ENCODE results near the gene MICAL3.

The MICAL3 gene

DNA sequence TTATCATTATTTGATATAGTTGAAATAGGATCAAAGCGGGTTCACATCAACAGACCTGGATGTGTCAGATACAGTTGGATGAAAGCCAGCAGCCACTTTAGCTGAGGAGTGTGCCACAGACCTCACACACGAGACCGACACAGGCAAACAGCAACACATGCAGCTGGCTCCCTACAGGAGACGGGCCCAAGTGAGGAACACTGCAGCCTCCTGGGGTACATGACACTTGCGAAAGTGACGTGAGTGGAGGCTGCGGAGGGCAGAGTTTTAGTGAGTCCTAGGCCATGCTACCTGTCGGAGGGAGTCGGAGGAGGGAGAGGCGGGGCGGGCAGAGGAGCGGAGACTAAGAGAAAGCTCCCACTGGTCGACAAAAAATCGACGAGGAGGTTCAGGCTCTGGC, 149.2 kb downstream of the MICAL3 start:
- TF ChIP-seq, protein P1, sequence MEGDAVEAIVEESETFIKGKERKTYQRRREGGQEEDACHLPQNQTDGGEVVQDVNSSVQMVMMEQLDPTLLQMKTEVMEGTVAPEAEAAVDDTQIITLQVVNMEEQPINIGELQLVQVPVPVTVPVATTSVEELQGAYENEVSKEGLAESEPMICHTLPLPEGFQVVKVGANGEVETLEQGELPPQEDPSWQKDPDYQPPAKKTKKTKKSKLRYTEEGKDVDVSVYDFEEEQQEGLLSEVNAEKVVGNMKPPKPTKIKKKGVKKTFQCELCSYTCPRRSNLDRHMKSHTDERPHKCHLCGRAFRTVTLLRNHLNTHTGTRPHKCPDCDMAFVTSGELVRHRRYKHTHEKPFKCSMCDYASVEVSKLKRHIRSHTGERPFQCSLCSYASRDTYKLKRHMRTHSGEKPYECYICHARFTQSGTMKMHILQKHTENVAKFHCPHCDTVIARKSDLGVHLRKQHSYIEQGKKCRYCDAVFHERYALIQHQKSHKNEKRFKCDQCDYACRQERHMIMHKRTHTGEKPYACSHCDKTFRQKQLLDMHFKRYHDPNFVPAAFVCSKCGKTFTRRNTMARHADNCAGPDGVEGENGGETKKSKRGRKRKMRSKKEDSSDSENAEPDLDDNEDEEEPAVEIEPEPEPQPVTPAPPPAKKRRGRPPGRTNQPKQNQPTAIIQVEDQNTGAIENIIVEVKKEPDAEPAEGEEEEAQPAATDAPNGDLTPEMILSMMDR (IDR thresholded peaks at IDR 0.05; ENCODE audit: low read depth, low read length, missing control alignments): no peak
- H3K4me3 ChIP-seq (replicated peaks; ENCODE audit: low read depth, low read length): no peak overlapping the region
- DNase-seq (ENCODE audit: extremely low read depth, low read depth): no peak

DNA sequence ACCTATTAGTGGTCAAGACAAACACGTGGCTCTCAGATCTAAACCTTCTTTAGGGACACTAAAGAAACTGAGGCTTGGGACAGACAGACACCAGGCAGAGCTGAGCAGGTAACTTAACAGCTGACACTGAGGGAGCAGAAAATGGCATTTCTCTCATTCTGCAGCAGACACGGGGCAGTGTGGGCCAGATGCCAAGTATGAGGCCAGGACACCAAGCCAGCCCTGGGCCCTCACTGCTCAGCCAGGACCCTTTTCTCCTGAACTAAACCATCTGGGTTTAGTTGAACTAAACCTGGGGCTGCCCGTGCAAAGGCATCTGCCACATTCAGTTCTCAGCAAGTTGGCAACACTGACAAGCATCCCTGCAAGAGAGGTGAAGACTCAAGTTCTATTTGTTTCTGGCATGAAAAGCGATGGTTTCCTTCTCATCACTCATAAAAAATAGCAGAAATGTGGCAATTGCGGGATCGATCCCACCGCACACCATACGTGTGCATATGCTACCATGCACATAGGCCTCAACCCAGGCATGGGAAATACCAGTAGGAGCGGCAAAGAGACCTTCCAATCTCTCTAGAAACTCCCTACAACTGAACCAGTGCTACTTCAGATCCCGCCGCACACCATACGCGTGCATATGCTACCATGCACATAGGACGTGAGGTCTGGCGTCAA, 150.0 kb downstream of the MICAL3 start:
- DNase-seq (ENCODE audit: extremely low read depth, low read depth): no peak
- no peak overlapping the region for H3K4me3 ChIP-seq (replicated peaks; ENCODE audit: low read depth, low read length)
- TF ChIP-seq, protein P1 (IDR thresholded peaks at IDR 0.05; ENCODE audit: low read depth, low read length, missing control alignments): no peak

DNA sequence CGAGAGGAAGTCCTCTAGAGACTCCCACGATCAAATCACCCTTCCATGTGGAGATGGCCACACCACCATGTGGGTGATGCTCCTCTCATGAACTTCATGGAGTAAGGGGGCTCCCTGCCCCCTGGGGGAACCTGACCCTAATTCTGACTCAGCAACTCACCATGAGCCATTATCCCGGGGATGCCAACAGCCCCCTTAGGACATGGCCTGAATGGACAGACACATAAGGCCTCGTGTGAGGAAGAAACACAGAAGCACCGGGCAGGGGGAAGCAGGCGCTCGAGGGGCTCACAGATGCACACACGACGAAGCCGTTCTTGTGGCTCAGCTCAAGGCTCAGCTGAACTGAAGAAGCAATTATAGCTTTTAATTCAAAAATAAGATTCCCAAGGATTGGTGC, 150.6 kb downstream of the MICAL3 start:
- H3K4me3 ChIP-seq (replicated peaks; ENCODE audit: low read depth, low read length): no peak overlapping the region
- TF ChIP-seq, protein P1 (IDR thresholded peaks at IDR 0.05; ENCODE audit: low read depth, low read length, missing control alignments): no peak
- DNase-seq (ENCODE audit: extremely low read depth, low read depth): no peak

DNA sequence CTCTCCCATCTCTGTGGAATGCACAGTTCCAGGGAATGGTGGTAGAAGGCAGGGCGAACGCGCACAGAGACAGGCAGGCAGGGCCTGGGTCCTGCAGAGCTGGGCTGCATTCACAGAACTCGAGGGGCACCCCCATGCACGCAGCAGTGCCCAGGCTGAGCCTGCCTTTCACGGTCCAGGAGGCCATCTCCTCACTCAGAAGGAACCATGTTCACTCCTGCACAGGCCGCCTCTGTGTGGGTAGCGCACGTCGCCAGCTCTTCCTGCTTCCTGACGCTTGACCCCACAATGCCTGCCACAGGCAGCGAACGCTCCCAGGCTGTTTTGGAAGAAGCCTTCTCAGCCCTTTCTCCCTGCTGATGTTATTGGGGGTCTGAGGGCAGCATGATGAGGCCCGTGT, 151.2 kb downstream of the MICAL3 start:
- TF ChIP-seq, protein P1 (IDR thresholded peaks at IDR 0.05; ENCODE audit: low read depth, low read length, missing control alignments): no peak
- no peak for DNase-seq (ENCODE audit: extremely low read depth, low read depth)
- H3K4me3 ChIP-seq (replicated peaks; ENCODE audit: low read depth, low read length): no peak overlapping the region

DNA sequence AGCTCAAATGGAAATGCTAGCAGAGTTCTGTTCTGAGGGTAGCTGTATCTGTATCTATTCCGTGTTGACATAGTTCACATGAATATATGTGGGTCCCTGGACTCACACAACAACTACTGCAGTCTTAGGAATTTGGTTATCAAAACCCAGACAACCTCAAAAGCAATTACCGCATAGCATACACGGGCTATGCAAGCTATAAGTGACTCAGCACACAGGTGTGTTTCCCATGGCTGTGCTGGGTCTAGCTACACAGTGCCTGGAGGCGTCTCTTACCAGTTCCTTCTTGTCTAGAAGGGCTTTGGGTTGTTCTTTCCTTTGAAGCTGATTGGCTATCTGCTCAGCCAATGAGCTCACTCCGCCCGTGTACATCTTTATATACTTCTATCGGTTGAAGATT, 151.9 kb downstream of the MICAL3 start:
- TF ChIP-seq, protein P1 (IDR thresholded peaks at IDR 0.05; ENCODE audit: low read depth, low read length, missing control alignments): no peak
- no peak for DNase-seq (ENCODE audit: extremely low read depth, low read depth)
- no peak overlapping the region for H3K4me3 ChIP-seq (replicated peaks; ENCODE audit: low read depth, low read length)

DNA sequence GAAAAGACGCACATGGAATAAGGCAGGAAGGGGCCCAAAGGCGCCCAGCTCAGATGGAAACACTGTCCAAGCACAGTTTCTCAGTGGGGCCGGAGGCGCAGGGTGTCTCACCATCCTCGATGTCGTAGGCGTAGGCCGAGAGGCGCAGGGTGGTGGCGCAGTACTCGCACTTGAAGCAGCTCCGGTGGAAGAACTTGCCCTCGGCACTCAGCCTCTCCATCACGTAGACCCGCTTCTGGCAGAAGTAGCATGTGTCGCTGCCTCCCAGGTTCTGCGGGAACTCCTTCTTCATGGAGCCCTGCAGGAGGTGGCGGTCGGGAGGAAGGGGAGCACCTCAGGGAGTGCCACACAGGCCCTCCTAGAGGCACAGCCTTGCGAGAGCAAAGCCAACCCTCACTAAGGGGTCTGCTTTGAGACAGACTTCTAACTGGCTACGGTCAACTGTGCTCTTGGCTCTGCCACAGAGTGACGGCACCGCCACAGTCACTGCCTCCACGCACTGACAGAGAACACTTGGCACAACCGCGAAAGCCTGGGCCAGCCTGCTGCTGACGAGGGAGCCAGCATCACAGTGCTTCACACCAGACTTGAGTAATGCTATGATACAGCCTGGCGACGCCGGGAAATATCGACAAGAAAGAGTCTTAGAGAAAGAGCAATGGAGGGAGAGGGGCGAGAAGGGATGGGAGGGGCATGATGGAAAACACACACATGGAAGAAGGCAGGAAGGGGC, 152.5 kb downstream of the MICAL3 start:
- TF ChIP-seq, protein P1 (IDR thresholded peaks at IDR 0.05; ENCODE audit: low read depth, low read length, missing control alignments): no peak
- no peak overlapping the region for H3K4me3 ChIP-seq (replicated peaks; ENCODE audit: low read depth, low read length)

More for the DNA sequence above, 152.5 kb downstream of the MICAL3 start:
- DNase-seq (ENCODE audit: extremely low read depth, low read depth): no peak

Measured in HFF-Myc (cell line).